ENCODE results near the gene RPL35.
"Not testable (repeated sequence)": the region's sequence is repeated elsewhere in the genome, so short reads cannot be mapped to it uniquely, and the experiment has no call there.

RPL35 gene

GRCh38 chr9:124852121-124852828 is 9.5 kb downstream of the RPL35 start:
- Histone ChIP-seq H3K9ac (ENCODE audit: low read depth, low read length) (peak overlapping the region; percentile 54; the same call in 1 of the 2 replicates), H3K36me3 (ENCODE audit: insufficient read depth, low read length) (no peaks in the 10 kb centered on the region; the same call in 1 of the 2 replicates), H3K4me1 (ENCODE audit: insufficient read depth, low read length) (peaks cover 4% of the 10 kb centered on the region; the same call in 1 of the 2 replicates), H3K9me3 (ENCODE audit: control insufficient read depth, insufficient read depth, low read length) (no peaks in the 10 kb centered on the region)

DNA sequence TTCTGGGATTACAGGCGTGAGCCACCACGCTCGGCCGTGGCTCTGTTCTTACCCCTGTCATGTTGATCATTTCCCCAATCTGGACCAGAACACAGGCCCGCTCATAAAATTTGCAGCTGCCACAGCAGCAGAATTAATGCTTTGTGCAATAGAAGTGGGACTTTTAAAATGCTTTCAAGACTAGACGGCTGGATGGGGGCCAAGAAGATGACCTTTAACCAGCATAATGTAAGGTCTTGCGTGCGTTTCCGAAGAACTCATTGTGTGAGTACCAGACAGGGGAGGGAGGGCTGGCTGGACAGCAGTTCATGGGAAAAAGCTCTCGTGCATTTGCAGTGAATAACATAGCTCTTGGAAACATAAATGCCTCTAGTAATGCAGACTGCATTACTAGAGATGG is 12.0 kb downstream of the RPL35 start:
- H3K9ac ChIP-seq (ENCODE audit: low read depth, low read length), result no peak overlapping the region
- H3K36me3 ChIP-seq (ENCODE audit: insufficient read depth, low read length), result no peaks in the 10 kb centered on the region
- peaks cover 4% of the 10 kb centered on the region; the same call in 1 of the 2 replicates for H3K4me1 ChIP-seq (ENCODE audit: insufficient read depth, low read length)
- no peaks in the 10 kb centered on the region for H3K9me3 ChIP-seq (ENCODE audit: control insufficient read depth, insufficient read depth, low read length)

DNA sequence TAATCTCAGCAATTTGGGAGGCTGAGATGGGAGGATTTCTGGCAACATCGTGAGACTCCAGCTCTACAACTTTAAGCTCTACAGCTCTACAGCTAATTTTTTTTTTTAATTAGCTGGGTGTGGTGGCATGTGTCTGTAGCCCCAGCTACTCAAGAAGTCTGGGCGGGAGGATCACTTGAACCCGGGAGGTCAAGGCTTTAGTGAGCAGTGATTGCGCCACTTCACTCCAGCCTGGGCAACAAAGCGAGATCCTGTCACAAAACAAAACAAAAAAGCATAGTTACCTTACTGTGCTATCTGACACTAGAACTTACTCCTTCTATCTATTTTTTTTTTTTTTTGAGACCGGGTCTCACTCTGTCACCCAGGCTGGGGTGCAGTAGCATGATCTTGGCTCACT is 14.8 kb downstream of the RPL35 start:
- H3K9ac ChIP-seq (ENCODE audit: low read depth, low read length), result no peak overlapping the region
- H3K36me3 ChIP-seq (ENCODE audit: insufficient read depth, low read length), result no peaks in the 10 kb centered on the region
- peaks cover under 1% of the 10 kb centered on the region; the same call in 1 of the 2 replicates for H3K4me1 ChIP-seq (ENCODE audit: insufficient read depth, low read length)
- H3K9me3 ChIP-seq (ENCODE audit: control insufficient read depth, insufficient read depth, low read length), result no peaks in the 10 kb centered on the region

DNA sequence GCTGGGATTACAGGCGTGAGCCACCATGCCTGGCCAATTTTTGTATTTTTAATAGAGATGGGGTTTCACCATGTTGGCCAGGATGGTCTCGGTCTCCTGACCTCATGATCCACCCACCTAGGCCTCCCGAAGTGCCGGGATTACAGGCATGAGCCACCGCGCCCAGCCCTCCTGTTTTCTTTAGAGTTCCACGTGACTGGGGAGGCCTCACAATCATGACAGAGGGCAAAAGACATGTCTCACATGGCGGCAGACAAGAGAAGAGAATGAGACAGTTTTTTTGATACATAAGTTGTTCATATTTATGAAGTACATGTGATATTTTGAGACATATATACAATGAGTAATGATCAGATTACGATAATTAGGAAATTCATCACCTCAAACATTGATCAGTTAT is 15.3 kb downstream of the RPL35 start:
- H3K9ac ChIP-seq (ENCODE audit: low read depth, low read length); H3K4me1 ChIP-seq (ENCODE audit: insufficient read depth, low read length); H3K36me3 ChIP-seq (ENCODE audit: insufficient read depth, low read length); H3K9me3 ChIP-seq (ENCODE audit: control insufficient read depth, insufficient read depth, low read length): not testable (repeated sequence)

- Histone ChIP-seq H3K4me1 (ENCODE audit: insufficient read depth, low read length) (peaks cover 11% of the 10 kb centered on the region; the same call in 1 of the 2 replicates), H3K9me3 (ENCODE audit: control insufficient read depth, insufficient read depth, low read length) (no peaks in the 10 kb centered on the region), H3K9ac (ENCODE audit: low read depth, low read length) (no peak overlapping the region), H3K36me3 (ENCODE audit: insufficient read depth, low read length) (no peaks in the 10 kb centered on the region)
Measured at GRCh38 chr9:124844291-124844690, 17.5 kb downstream of the RPL35 start.

GRCh38 chr9:124843456-124844034 is 18.2 kb downstream of the RPL35 start:
- no peak overlapping the region for H3K9ac ChIP-seq (ENCODE audit: low read depth, low read length)
- H3K4me1 ChIP-seq (ENCODE audit: insufficient read depth, low read length), result peaks cover 11% of the 10 kb centered on the region; the same call in 1 of the 2 replicates
- no peaks in the 10 kb centered on the region for H3K9me3 ChIP-seq (ENCODE audit: control insufficient read depth, insufficient read depth, low read length)

GRCh38 chr9:124841075-124841821 is 20.5 kb downstream of the RPL35 start:
- Histone ChIP-seq H3K4me1 (ENCODE audit: insufficient read depth, low read length) (peaks cover 11% of the 10 kb centered on the region; the same call in 1 of the 2 replicates), H3K36me3 (ENCODE audit: insufficient read depth, low read length) (no peaks in the 10 kb centered on the region), H3K9ac (ENCODE audit: low read depth, low read length) (no peak overlapping the region), H3K9me3 (ENCODE audit: control insufficient read depth, insufficient read depth, low read length) (no peaks in the 10 kb centered on the region)

More at GRCh38 chr9:124843456-124844034, 18.2 kb downstream of the RPL35 start:
- H3K36me3 ChIP-seq (ENCODE audit: insufficient read depth, low read length), result no peaks in the 10 kb centered on the region

- no peaks in the 10 kb centered on the region for H3K9me3 ChIP-seq (ENCODE audit: control insufficient read depth, insufficient read depth, low read length)
- H3K36me3 ChIP-seq (ENCODE audit: insufficient read depth, low read length), result no peaks in the 10 kb centered on the region
- H3K9ac ChIP-seq (ENCODE audit: low read depth, low read length), result no peak overlapping the region
- H3K4me1 ChIP-seq (ENCODE audit: insufficient read depth, low read length), result peaks cover 11% of the 10 kb centered on the region; the same call in 1 of the 2 replicates
Measured at GRCh38 chr9:124840300-124840833, 21.4 kb downstream of the RPL35 start.

DNA sequence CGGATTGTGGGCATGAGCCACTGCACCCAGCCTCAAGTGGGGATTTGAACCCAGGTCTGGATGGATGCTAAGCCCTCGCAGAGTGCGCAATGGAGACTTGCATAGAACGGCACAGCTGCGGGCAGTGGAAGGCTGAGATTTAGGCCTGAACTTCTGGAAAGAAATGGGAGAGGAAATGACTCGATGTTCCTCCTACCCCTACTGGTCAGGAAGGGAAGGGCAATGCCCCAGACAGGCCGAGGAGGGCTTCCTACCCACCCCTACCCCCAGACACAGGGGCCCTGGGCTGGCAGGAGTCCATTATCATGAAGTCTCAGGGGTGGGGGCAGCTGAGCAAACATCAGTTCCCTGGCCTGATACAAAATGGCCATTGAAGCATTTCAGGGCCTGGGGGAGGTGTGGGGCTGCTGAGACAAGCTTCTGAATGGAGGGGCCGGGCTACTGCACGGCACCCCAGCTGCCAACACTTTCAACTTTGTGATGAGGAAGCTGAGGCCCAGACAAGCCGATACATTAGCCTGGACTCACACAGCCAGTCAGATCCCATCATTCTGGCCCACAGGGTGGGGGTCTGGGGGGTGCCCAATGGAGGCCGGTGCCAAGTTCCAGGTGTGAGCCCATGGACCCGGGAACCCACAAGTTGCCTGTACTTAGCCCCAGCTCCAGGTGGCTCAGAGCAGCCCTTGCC is 22.0 kb downstream of the RPL35 start:
- peaks cover 11% of the 10 kb centered on the region; the same call in 1 of the 2 replicates for H3K4me1 ChIP-seq (ENCODE audit: insufficient read depth, low read length)
- H3K9ac ChIP-seq (ENCODE audit: low read depth, low read length), result no peak overlapping the region
- no peaks in the 10 kb centered on the region for H3K9me3 ChIP-seq (ENCODE audit: control insufficient read depth, insufficient read depth, low read length)
- H3K36me3 ChIP-seq (ENCODE audit: insufficient read depth, low read length), result no peaks in the 10 kb centered on the region

DNA sequence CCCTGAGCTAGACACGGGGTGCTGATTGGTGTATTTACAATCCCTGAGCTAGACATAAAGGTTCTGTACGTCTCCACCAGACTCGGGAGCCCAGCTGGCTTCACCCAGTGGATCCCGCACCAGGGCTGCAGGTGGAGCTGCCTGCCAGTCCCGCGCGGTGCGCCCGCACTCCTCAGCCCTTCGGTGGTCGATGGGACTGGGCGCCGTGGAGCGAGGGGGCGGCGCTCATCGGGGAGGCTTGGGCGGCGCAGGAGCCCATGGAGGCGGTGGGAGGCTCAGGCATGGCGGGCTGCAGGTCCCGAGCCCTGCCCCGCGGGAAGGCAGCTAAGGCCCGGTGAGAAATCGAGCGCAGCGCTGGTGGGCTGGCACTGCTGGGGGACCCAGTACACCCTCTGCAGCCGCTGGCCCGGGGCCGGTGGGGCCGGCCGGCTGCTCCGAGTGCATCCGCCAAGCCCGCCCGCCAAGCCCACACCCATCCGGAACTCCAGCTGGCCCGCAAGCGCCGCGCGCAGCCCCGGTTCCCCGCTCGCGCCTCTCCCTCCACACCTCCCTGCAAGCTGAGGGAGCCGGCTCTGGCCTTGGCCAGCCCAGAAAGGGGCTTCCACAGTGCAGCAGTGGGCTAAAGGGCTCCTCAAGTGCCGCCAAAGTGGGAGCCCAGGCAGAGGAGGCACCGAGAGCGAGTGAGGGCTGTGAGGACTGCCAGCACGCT is 23.0 kb downstream of the RPL35 start:
- not testable (repeated sequence) for H3K9ac ChIP-seq (ENCODE audit: low read depth, low read length); H3K36me3 ChIP-seq (ENCODE audit: insufficient read depth, low read length); H3K9me3 ChIP-seq (ENCODE audit: control insufficient read depth, insufficient read depth, low read length)
- H3K4me1 ChIP-seq (ENCODE audit: insufficient read depth, low read length), result peaks cover 11% of the 10 kb centered on the region; the same call in 1 of the 2 replicates

DNA sequence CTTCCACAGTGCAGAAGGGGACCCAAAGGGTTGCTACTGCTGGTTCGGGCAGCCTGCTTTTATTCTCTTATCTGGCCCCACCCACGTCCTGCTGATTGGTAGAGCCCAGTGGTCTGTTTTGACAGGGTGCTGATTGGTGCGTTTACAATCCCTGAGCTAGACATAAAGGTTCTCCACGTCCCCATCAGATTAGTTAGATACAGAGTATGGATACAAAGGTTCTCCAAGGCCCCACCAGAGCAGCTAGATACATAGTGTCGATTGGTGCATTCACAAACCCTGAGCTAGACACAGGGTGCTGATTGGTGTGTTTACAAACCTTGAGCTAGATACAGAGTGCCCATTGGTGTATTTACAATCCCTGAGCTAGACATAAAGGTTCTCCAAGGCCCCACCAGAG is 23.6 kb downstream of the RPL35 start:
- H3K4me1 ChIP-seq (ENCODE audit: insufficient read depth, low read length), result peaks cover 11% of the 10 kb centered on the region; the same call in 1 of the 2 replicates
- not testable (repeated sequence) for H3K36me3 ChIP-seq (ENCODE audit: insufficient read depth, low read length); H3K9me3 ChIP-seq (ENCODE audit: control insufficient read depth, insufficient read depth, low read length); H3K9ac ChIP-seq (ENCODE audit: low read depth, low read length)

DNA sequence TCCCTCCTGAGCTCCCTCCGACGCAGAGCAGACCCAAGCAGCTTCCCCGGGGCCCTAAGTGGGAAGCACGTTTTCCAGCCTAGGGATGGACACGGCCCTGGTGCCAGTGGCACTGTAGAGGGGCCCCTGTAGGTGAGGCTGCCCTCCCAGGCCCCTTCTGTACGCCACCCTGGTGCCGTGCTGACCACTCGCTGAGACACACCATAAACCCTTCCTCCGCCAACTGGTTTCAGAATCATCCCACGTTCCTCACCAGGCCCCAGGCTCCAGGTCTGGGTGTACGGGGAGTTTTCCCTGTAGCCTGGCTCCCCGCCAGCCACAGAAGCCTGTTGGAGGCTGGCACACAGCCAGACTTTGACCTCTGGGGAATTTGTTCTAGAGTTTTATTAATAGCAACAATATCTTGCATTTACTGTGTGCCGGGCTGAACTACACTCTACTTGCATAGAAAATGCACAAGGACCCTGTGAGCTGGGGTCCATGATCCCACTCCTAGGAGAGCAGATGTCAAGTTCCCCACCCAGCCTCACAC is 26.7 kb downstream of the RPL35 start:
- Histone ChIP-seq H3K4me1 (ENCODE audit: insufficient read depth, low read length) (no peaks in the 10 kb centered on the region; the same call in 1 of the 2 replicates), H3K9me3 (ENCODE audit: control insufficient read depth, insufficient read depth, low read length) (no peaks in the 10 kb centered on the region), H3K9ac (ENCODE audit: low read depth, low read length) (no peak overlapping the region), H3K36me3 (ENCODE audit: insufficient read depth, low read length) (no peaks in the 10 kb centered on the region)

GRCh38 chr9:124834591-124834990 is 27.2 kb downstream of the RPL35 start:
- Histone ChIP-seq H3K4me1 (ENCODE audit: insufficient read depth, low read length) (peaks cover 3% of the 10 kb centered on the region), H3K9me3 (ENCODE audit: control insufficient read depth, insufficient read depth, low read length) (no peaks in the 10 kb centered on the region), H3K9ac (ENCODE audit: low read depth, low read length) (no peak overlapping the region)

More at GRCh38 chr9:124834591-124834990, 27.2 kb downstream of the RPL35 start:
- H3K36me3 ChIP-seq (ENCODE audit: insufficient read depth, low read length), result no peaks in the 10 kb centered on the region

All from ES-I3 (cell line).